GM21367 (cell line): ENCODE results near the gene THSD7B.
"Not testable (repeated sequence)": the region's sequence is repeated elsewhere in the genome, so short reads cannot be mapped to it uniquely, and the experiment has no call there.

Source experiments
- ATAC-seq: cut with Tn5 transposase; IDR thresholded peaks from one replicate; pipeline ENCODE4 v1.9.1; 2021; ENCODE audit not compliant: unreplicated experiment

Gene THSD7B

GRCh38 chr2:137249463-137250130, 484.3 kb downstream of the THSD7B start:
- no peak for ATAC-seq

- no peak for ATAC-seq
These were observed 485.1 kb downstream of the THSD7B start for GRCh38 chr2:137250401-137250800.

- no peak for ATAC-seq
These were observed 485.7 kb downstream of the THSD7B start for GRCh38 chr2:137251045-137251444.

GRCh38 chr2:137252934-137253333, 487.6 kb downstream of the THSD7B start:
- ATAC-seq: no peak

GRCh38 chr2:137254052-137254451, 488.7 kb downstream of the THSD7B start:
- no peak for ATAC-seq

GRCh38 chr2:137255345-137255744, 490.0 kb downstream of the THSD7B start:
- no peak for ATAC-seq

- ATAC-seq: no peak
These were observed 490.6 kb downstream of the THSD7B start for GRCh38 chr2:137255990-137256389.

- ATAC-seq: no peak
These were observed 496.7 kb downstream of the THSD7B start for GRCh38 chr2:137261881-137262585.

GRCh38 chr2:137262594-137262993, 497.2 kb downstream of the THSD7B start:
- no peak for ATAC-seq

- no peak for ATAC-seq
These were observed 522.7 kb downstream of the THSD7B start for GRCh38 chr2:137287913-137288639.

- ATAC-seq: no peak
These were observed 526.7 kb downstream of the THSD7B start for GRCh38 chr2:137291836-137292570.

GRCh38 chr2:137298377-137298776, 533.0 kb downstream of the THSD7B start:
- ATAC-seq: no peak

GRCh38 chr2:137300987-137301386, 535.6 kb downstream of the THSD7B start:
- ATAC-seq: no peak

GRCh38 chr2:137302957-137303356, 537.6 kb downstream of the THSD7B start:
- ATAC-seq: no peak

GRCh38 chr2:137316075-137316474, 550.7 kb downstream of the THSD7B start:
- no peak for ATAC-seq

- no peak for ATAC-seq
These were observed 556.2 kb downstream of the THSD7B start for GRCh38 chr2:137321566-137321965.

GRCh38 chr2:137331562-137331961, 566.2 kb downstream of the THSD7B start:
- not testable (repeated sequence) for ATAC-seq

- no peak for ATAC-seq
These were observed 568.2 kb downstream of the THSD7B start for GRCh38 chr2:137333386-137334165.

GRCh38 chr2:137336067-137336466, 570.7 kb downstream of the THSD7B start:
- no peak for ATAC-seq

GRCh38 chr2:137339051-137339450, 573.7 kb downstream of the THSD7B start:
- no peak for ATAC-seq
